Measurements from ENCODE around the gene AK3. TPM values are rescaled to one million over a fixed set of nuclear protein-coding genes. Genes with fewer than 3 reads are reported as not detected.

AK3 gene
- polyA plus RNA-seq, 1 donor (not counting 4 experiments of a cell fraction or from before 2014, with no cell fraction given), result 45.8 TPM

GRCh38 chr9:4686112-4686511 is 54.9 kb downstream of the AK3 start:
- FAIRE-seq (no peak), DNase-seq (ENCODE audit: low read depth, low spot score) (no peak)
- no peaks in the 10 kb centered on the region for H3K27me3 ChIP-seq (ENCODE audit: control insufficient read depth, extremely low read depth, insufficient read depth, low read length)
- H3K27ac ChIP-seq (ENCODE audit: control insufficient read depth, insufficient read depth, low read length), result no peak overlapping the region
- no peak overlapping the region for H3K9ac ChIP-seq (ENCODE audit: control insufficient read depth, extremely low read depth, insufficient read depth, low read length)
- no peaks in the 10 kb centered on the region for H3K9me3 ChIP-seq (ENCODE audit: control insufficient read depth, low read depth, low read length)
- H4K20me1 ChIP-seq (ENCODE audit: control insufficient read depth, extremely low read depth, insufficient read depth, low read length), result no peaks in the 10 kb centered on the region
- no peak overlapping the region for H3K4me3 ChIP-seq (ENCODE audit: control insufficient read depth in 2 of 3, extremely low read depth in 1 of 3, insufficient read depth in 2 of 3, low read depth in 1 of 3, low read length in 3 of 3)
- H3K36me3 ChIP-seq (ENCODE audit: control insufficient read depth in 2 of 2, extremely low read depth in 1 of 2, insufficient read depth in 2 of 2, low read length in 2 of 2), result peaks cover 4 to 7% of the 10 kb centered on the region in 2 experiments
- H3K9me1 ChIP-seq (ENCODE audit: control insufficient read depth, extremely low read depth, insufficient read depth, low read length), result no peaks in the 10 kb centered on the region
- dilution Hi-C loops (cut with MboI; ENCODE audit: extremely low pct_ligation_motif_present, low sequenced_read_pairs), result no loop called here
- peaks cover 25% of the 10 kb centered on the region for H3K79me2 ChIP-seq (ENCODE audit: control insufficient read depth, insufficient read depth, low read length)
- H3K4me2 ChIP-seq (ENCODE audit: control insufficient read depth, extremely low read depth, insufficient read depth, low read depth, low read length), result no peak overlapping the region
- H3K4me1 ChIP-seq (ENCODE audit: control insufficient read depth, extremely low read depth, insufficient read depth, low read length), result peaks cover 5% of the 10 kb centered on the region
- H2AFZ ChIP-seq (ENCODE audit: control insufficient read depth, low read length), result no peak overlapping the region
- no peak for TF ChIP-seq EZH2 (IDR thresholded peaks at IDR 0.05; ENCODE audit: low read length)
- TF ChIP-seq, protein P1, sequence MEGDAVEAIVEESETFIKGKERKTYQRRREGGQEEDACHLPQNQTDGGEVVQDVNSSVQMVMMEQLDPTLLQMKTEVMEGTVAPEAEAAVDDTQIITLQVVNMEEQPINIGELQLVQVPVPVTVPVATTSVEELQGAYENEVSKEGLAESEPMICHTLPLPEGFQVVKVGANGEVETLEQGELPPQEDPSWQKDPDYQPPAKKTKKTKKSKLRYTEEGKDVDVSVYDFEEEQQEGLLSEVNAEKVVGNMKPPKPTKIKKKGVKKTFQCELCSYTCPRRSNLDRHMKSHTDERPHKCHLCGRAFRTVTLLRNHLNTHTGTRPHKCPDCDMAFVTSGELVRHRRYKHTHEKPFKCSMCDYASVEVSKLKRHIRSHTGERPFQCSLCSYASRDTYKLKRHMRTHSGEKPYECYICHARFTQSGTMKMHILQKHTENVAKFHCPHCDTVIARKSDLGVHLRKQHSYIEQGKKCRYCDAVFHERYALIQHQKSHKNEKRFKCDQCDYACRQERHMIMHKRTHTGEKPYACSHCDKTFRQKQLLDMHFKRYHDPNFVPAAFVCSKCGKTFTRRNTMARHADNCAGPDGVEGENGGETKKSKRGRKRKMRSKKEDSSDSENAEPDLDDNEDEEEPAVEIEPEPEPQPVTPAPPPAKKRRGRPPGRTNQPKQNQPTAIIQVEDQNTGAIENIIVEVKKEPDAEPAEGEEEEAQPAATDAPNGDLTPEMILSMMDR (optimal IDR thresholded peaks at IDR 0.05 in 1 of 3, IDR thresholded peaks at IDR 0.05 in 1 of 3, conservative IDR thresholded peaks at IDR 0.05 in 1 of 3; ENCODE audit: extremely low read depth in 1 of 3, insufficient read depth in 2 of 3, low read length in 3 of 3), result no peak

GRCh38 chr9:4684820-4685219 is 56.2 kb downstream of the AK3 start:
- FAIRE-seq, result no peak
- no peak for TF ChIP-seq EZH2 (IDR thresholded peaks at IDR 0.05; ENCODE audit: low read length)
- TF ChIP-seq, protein P1 (optimal IDR thresholded peaks at IDR 0.05 in 1 of 3, IDR thresholded peaks at IDR 0.05 in 1 of 3, conservative IDR thresholded peaks at IDR 0.05 in 1 of 3; ENCODE audit: extremely low read depth in 1 of 3, insufficient read depth in 2 of 3, low read length in 3 of 3), result no peak

More at GRCh38 chr9:4684820-4685219, 56.2 kb downstream of the AK3 start:
- Histone ChIP-seq H3K9me3 (ENCODE audit: control insufficient read depth, low read depth, low read length) (no peaks in the 10 kb centered on the region), H4K20me1 (ENCODE audit: control insufficient read depth, extremely low read depth, insufficient read depth, low read length) (no peaks in the 10 kb centered on the region), H3K9ac (ENCODE audit: control insufficient read depth, extremely low read depth, insufficient read depth, low read length) (no peak overlapping the region), H2AFZ (ENCODE audit: control insufficient read depth, low read length) (no peak overlapping the region), H3K36me3 (ENCODE audit: control insufficient read depth in 2 of 2, extremely low read depth in 1 of 2, insufficient read depth in 2 of 2, low read length in 2 of 2) (peaks cover 2 to 7% of the 10 kb centered on the region in 2 experiments), H3K27ac (ENCODE audit: control insufficient read depth, insufficient read depth, low read length) (no peak overlapping the region), H3K4me2 (ENCODE audit: control insufficient read depth, extremely low read depth, insufficient read depth, low read depth, low read length) (no peak overlapping the region), H3K9me1 (ENCODE audit: control insufficient read depth, extremely low read depth, insufficient read depth, low read length) (no peaks in the 10 kb centered on the region), H3K4me1 (ENCODE audit: control insufficient read depth, extremely low read depth, insufficient read depth, low read length) (peaks cover 9% of the 10 kb centered on the region), H3K79me2 (ENCODE audit: control insufficient read depth, insufficient read depth, low read length) (peaks cover 38% of the 10 kb centered on the region), H3K27me3 (ENCODE audit: control insufficient read depth, extremely low read depth, insufficient read depth, low read length) (no peaks in the 10 kb centered on the region), H3K4me3 (ENCODE audit: control insufficient read depth in 2 of 3, extremely low read depth in 1 of 3, insufficient read depth in 2 of 3, low read depth in 1 of 3, low read length in 3 of 3) (no peak overlapping the region)
- DNase-seq (ENCODE audit: low read depth, low spot score), result no peak
- dilution Hi-C loops (cut with MboI; ENCODE audit: extremely low pct_ligation_motif_present, low sequenced_read_pairs), result no loop called here
